WTC11 (cell line): Measurements from ENCODE around the gene DMD.

Experiments used
- ATF1 ChIP-seq: sonication (generic); formaldehyde crosslinking; IDR thresholded peaks from 2 replicates; pipeline ENCODE4 v1.8.1; 2023; ENCODE audit warnings: mild to moderate bottlenecking, moderate library complexity, missing genetic modification reagents
- JUN ChIP-seq: sonication (generic); formaldehyde crosslinking; IDR thresholded peaks from 2 replicates; pipeline ENCODE4 v1.8.0; 2023; ENCODE audit warnings: mild to moderate bottlenecking, missing genetic modification reagents
- PRRX2 ChIP-seq: fragments of 250-450 bp; sonication (Bioruptor Pico); IDR thresholded peaks from 2 replicates; pipeline ENCODE4 v1.8.0; 2021; ENCODE audit warnings: mild to moderate bottlenecking
- TF ChIP-seq, protein P1 (sequence below): sonication (generic); formaldehyde crosslinking; IDR thresholded peaks from 2 replicates; pipeline ENCODE4 v1.8.0; 2023; ENCODE audit warnings: mild to moderate bottlenecking, missing genetic modification reagents
- TF ChIP-seq, protein P2 (sequence below): sonication (generic); formaldehyde crosslinking; IDR thresholded peaks from 2 replicates; pipeline ENCODE4 v1.8.0; 2022; ENCODE audit warnings: mild to moderate bottlenecking, missing genetic modification reagents
- TF ChIP-seq, protein P3 (sequence below): fragments of 200-600 bp; IDR thresholded peaks from 2 replicates; pipeline ENCODE4 v1.8.0; 2022; ENCODE audit warnings: antibody characterized with exemption

DNA sequence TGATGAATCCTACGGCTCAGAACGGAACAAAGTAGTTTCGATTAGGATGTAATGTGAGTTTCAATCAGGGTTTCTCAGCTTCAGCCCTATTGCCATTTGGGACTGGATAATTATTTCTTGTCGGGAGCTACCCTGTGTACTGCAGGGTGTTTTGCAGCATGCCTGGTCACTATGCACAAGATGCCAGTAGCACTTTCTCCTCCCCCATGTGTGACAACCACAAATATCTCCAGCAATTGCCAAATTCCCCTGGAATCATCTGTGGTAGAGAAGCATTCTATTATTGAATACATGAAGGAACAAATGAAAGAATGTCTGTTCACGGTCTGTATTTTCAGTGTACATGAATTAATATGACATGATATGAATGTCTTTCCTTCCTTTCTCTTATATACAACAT lies 1356.6 kb downstream of the DMD start:
- TF ChIP-seq, protein P1, sequence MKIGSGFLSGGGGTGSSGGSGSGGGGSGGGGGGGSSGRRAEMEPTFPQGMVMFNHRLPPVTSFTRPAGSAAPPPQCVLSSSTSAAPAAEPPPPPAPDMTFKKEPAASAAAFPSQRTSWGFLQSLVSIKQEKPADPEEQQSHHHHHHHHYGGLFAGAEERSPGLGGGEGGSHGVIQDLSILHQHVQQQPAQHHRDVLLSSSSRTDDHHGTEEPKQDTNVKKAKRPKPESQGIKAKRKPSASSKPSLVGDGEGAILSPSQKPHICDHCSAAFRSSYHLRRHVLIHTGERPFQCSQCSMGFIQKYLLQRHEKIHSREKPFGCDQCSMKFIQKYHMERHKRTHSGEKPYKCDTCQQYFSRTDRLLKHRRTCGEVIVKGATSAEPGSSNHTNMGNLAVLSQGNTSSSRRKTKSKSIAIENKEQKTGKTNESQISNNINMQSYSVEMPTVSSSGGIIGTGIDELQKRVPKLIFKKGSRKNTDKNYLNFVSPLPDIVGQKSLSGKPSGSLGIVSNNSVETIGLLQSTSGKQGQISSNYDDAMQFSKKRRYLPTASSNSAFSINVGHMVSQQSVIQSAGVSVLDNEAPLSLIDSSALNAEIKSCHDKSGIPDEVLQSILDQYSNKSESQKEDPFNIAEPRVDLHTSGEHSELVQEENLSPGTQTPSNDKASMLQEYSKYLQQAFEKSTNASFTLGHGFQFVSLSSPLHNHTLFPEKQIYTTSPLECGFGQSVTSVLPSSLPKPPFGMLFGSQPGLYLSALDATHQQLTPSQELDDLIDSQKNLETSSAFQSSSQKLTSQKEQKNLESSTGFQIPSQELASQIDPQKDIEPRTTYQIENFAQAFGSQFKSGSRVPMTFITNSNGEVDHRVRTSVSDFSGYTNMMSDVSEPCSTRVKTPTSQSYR (CRISPR knock-in tag), result no peak
- no peak for TF ChIP-seq PRRX2
- TF ChIP-seq, protein P2, sequence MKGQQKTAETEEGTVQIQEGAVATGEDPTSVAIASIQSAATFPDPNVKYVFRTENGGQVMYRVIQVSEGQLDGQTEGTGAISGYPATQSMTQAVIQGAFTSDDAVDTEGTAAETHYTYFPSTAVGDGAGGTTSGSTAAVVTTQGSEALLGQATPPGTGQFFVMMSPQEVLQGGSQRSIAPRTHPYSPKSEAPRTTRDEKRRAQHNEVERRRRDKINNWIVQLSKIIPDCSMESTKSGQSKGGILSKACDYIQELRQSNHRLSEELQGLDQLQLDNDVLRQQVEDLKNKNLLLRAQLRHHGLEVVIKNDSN, result no peak
- TF ChIP-seq, protein P3, sequence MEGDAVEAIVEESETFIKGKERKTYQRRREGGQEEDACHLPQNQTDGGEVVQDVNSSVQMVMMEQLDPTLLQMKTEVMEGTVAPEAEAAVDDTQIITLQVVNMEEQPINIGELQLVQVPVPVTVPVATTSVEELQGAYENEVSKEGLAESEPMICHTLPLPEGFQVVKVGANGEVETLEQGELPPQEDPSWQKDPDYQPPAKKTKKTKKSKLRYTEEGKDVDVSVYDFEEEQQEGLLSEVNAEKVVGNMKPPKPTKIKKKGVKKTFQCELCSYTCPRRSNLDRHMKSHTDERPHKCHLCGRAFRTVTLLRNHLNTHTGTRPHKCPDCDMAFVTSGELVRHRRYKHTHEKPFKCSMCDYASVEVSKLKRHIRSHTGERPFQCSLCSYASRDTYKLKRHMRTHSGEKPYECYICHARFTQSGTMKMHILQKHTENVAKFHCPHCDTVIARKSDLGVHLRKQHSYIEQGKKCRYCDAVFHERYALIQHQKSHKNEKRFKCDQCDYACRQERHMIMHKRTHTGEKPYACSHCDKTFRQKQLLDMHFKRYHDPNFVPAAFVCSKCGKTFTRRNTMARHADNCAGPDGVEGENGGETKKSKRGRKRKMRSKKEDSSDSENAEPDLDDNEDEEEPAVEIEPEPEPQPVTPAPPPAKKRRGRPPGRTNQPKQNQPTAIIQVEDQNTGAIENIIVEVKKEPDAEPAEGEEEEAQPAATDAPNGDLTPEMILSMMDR, result no peak
- TF ChIP-seq JUN (CRISPR knock-in tag), result no peak
- no peak for TF ChIP-seq ATF1
